Astrocyte (in vitro differentiated cells and primary cell): ENCODE data around the gene RILP. TPM values are rescaled to one million over a fixed set of nuclear protein-coding genes. Genes with fewer than 3 reads are reported as not detected.

Experiments
- DNase-seq: peaks from one replicate; pipeline ENCODE4 v3.0.0-alpha.2; 2010; ENCODE audit warnings: low read depth
- FAIRE-seq: peaks from 2 replicates; lab custom pipeline; 2011; peaks lifted over from hg19 to GRCh38; lab: Jason Lieb, UNC
- H2AFZ ChIP-seq: 2 replicates; pipeline ENCODE4 v1.6.0; 2012; ENCODE audit warnings: low read depth, low read length, inconsistent platforms
- H3K27ac ChIP-seq: 2 replicates; pipeline ENCODE4 v1.5.1; 2011; ENCODE audit warnings: low read depth, low read length, inconsistent platforms
- H3K27me3 ChIP-seq: 2 replicates; pipeline ENCODE4 v1.6.0; 2011; ENCODE audit warnings: low read length, inconsistent platforms; ENCODE audit not compliant: insufficient read depth
- H3K36me3 ChIP-seq: 2 replicates; pipeline ENCODE4 v1.5.1; 2011; ENCODE audit warnings: low read length, inconsistent platforms; ENCODE audit not compliant: insufficient read depth
- H3K4me1 ChIP-seq: 2 replicates; pipeline ENCODE4 v1.5.1; 2011; ENCODE audit warnings: low read length, inconsistent platforms; ENCODE audit not compliant: insufficient read depth
- H3K4me2 ChIP-seq: 2 replicates; pipeline ENCODE4 v1.6.0; 2012; ENCODE audit warnings: low read length, inconsistent platforms
- H3K4me3 ChIP-seq: 2 replicates; pipeline ENCODE4 v1.5.1; 2011; ENCODE audit warnings: low read depth, mild to moderate bottlenecking, low read length, inconsistent platforms; ENCODE audit not compliant: insufficient read depth
- H3K79me2 ChIP-seq: 2 replicates; pipeline ENCODE4 v1.6.0; 2012; ENCODE audit warnings: mild to moderate bottlenecking, low read length, inconsistent platforms; ENCODE audit not compliant: insufficient read depth
- H3K9ac ChIP-seq: 2 replicates; pipeline ENCODE4 v1.6.0; 2012; ENCODE audit warnings: mild to moderate bottlenecking, low read length, inconsistent platforms
- H3K9me3 ChIP-seq: 2 replicates; pipeline ENCODE4 v1.5.1; 2012; ENCODE audit warnings: low read depth, mild to moderate bottlenecking, low read length, inconsistent platforms; ENCODE audit not compliant: insufficient read depth
- H4K20me1 ChIP-seq: 2 replicates; pipeline ENCODE4 v1.6.0; 2012; ENCODE audit warnings: low read length, inconsistent platforms; ENCODE audit not compliant: insufficient read depth
- H3K27ac Mint-ChIP-seq: one replicate; pipeline ENCODE4 v1.8.0; 2021; ENCODE audit warnings: mild to moderate bottlenecking, mixed read lengths; ENCODE audit not compliant: unreplicated experiment
- H3K27me3 Mint-ChIP-seq: one replicate; pipeline ENCODE4 v1.8.0; 2021; ENCODE audit warnings: low read depth, mixed read lengths; ENCODE audit not compliant: unreplicated experiment
- H3K36me3 Mint-ChIP-seq: one replicate; pipeline ENCODE4 v1.8.0; 2021; ENCODE audit warnings: low read depth, mixed read lengths; ENCODE audit not compliant: unreplicated experiment
- H3K4me1 Mint-ChIP-seq: one replicate; pipeline ENCODE4 v1.8.0; 2021; ENCODE audit warnings: low read depth, mixed read lengths; ENCODE audit not compliant: unreplicated experiment
- H3K4me3 Mint-ChIP-seq: one replicate; pipeline ENCODE4 v1.8.0; 2021; ENCODE audit warnings: mild to moderate bottlenecking, moderate library complexity, mixed read lengths; ENCODE audit not compliant: unreplicated experiment
- H3K9me3 Mint-ChIP-seq: one replicate; pipeline ENCODE4 v1.8.0; 2021; ENCODE audit warnings: mild to moderate bottlenecking, mixed read lengths; ENCODE audit not compliant: unreplicated experiment
- EZH2 ChIP-seq: IDR thresholded peaks from 2 replicates; pipeline ENCODE4 v1.6.1; 2012; ENCODE audit warnings: mild to moderate bottlenecking, low read length, inconsistent platforms; ENCODE audit not compliant: insufficient read depth
- total RNA-seq: library from RNA; stranded (reverse); gene quantifications from 2 replicates; pipeline ENCODE4 v1.2.1, GENCODE V29; 2021
- TF ChIP-seq, protein P1 (sequence below): IDR thresholded peaks from 2 replicates; pipeline ENCODE4 v1.5.1; 2011; ENCODE audit warnings: low read depth, mild to moderate bottlenecking, inconsistent platforms, low read length, moderate library complexity; ENCODE audit not compliant: insufficient read depth

Gene RILP
- total RNA-seq, 1 donor from 2014 or later = 7.8 TPM

DNA sequence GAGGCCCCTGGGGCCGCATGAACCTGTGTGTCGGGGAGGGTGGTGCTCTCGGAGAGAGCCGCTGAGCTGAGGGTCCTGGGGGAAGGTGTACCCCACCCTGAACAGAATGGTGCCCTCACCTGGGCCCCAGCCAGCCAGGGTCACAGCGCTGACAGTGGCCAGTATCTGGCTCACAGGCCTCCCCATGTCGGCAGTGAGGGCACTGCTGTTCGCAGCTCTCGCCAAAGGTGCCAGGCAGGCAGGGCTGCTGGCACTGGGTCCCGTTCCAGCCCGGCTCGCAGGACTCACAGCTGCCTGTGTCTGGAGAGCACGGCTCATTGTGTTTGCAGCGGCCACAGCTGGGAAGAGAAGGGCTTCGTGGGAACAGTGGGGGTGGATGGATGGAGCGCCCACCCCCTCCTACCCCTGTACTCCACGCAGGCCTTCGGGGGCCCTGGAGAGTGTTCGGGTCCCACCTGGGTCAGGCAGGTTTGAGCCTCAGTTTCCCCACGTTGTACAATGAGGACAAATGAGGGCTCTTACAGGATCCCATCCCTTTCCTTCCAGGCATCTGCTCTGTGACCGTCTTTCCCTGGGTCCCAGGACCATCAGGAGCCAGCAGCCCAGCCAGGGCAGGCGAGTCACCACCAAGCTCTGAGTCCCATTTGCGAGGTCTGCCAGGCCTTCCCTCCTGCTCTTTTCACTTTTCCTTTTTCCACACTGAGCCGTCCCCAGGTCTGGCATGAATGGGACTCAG lies 9.2 kb downstream of the RILP start:
- Histone ChIP-seq H3K9me3 (no peaks in the 10 kb centered on the region), H2AFZ (no peak overlapping the region), H3K9ac (no peak overlapping the region), H3K4me1 (peaks cover 21% of the 10 kb centered on the region), H4K20me1 (no peaks in the 10 kb centered on the region), H3K4me2 (no peak overlapping the region), H3K36me3 (no peaks in the 10 kb centered on the region), H3K27ac (no peak overlapping the region), H3K79me2 (no peaks in the 10 kb centered on the region), H3K27me3 (no peaks in the 10 kb centered on the region), H3K4me3 (no peak overlapping the region)
- Mint-ChIP-seq H3K27ac (no peak overlapping the region), H3K4me1 (peaks cover 13% of the 10 kb centered on the region), H3K9me3 (no peaks in the 10 kb centered on the region), H3K36me3 (peaks cover 12% of the 10 kb centered on the region), H3K4me3 (no peak overlapping the region), H3K27me3 (peaks cover 4% of the 10 kb centered on the region)
- TF ChIP-seq, protein P1, sequence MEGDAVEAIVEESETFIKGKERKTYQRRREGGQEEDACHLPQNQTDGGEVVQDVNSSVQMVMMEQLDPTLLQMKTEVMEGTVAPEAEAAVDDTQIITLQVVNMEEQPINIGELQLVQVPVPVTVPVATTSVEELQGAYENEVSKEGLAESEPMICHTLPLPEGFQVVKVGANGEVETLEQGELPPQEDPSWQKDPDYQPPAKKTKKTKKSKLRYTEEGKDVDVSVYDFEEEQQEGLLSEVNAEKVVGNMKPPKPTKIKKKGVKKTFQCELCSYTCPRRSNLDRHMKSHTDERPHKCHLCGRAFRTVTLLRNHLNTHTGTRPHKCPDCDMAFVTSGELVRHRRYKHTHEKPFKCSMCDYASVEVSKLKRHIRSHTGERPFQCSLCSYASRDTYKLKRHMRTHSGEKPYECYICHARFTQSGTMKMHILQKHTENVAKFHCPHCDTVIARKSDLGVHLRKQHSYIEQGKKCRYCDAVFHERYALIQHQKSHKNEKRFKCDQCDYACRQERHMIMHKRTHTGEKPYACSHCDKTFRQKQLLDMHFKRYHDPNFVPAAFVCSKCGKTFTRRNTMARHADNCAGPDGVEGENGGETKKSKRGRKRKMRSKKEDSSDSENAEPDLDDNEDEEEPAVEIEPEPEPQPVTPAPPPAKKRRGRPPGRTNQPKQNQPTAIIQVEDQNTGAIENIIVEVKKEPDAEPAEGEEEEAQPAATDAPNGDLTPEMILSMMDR = no peak
- no peak for TF ChIP-seq EZH2
- DNase-seq (no peak), FAIRE-seq (no peak)

DNA sequence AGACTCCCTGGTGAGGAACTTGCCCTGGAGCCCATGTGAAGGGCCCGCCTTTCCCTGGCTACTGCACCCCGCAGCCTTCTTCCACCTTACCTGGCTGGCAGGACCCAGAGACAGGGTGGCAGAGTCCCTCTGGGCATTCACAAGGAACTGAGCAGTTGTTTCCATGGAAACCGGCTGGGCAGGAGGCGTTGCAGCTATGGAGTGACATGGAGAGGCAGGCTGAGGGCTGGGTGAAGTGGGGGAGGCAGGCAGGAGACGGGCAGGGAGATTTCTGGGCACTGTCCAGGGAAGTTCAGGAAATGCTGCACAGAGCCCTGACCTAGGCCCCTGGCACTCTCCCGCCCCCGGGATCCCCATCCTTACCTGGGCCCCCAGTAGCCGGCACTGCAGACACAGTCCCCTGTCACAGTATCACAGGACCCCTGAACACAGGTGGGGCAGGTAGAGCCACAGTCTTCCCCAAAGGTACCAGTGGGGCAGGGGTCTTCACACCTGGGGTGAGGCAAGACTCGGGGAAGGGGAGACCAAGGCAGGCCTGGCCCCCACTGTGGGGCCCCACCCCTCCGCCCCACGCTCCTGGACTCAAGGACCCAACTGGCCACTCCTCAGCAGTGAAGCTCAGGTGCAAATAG lies 10.0 kb downstream of the RILP start:
- no peaks in the 10 kb centered on the region for H3K27me3 ChIP-seq
- H3K4me2 ChIP-seq = no peak overlapping the region
- H3K36me3 ChIP-seq = no peaks in the 10 kb centered on the region
- no peaks in the 10 kb centered on the region for H3K9me3 ChIP-seq
- H3K4me1 ChIP-seq = peaks cover 13% of the 10 kb centered on the region
- Mint-ChIP-seq H3K4me3 (no peak overlapping the region), H3K27ac (no peak overlapping the region), H3K9me3 (no peaks in the 10 kb centered on the region), H3K36me3 (peaks cover 12% of the 10 kb centered on the region), H3K27me3 (peaks cover 4% of the 10 kb centered on the region), H3K4me1 (peaks cover 11% of the 10 kb centered on the region)
- H4K20me1 ChIP-seq = no peaks in the 10 kb centered on the region
- TF ChIP-seq EZH2 = no peak
- TF ChIP-seq, protein P1 = no peak
- no peak overlapping the region for H3K4me3 ChIP-seq
- H3K27ac ChIP-seq = no peak overlapping the region
- H3K9ac ChIP-seq = no peak overlapping the region
- no peak for FAIRE-seq
- no peaks in the 10 kb centered on the region for H3K79me2 ChIP-seq
- H2AFZ ChIP-seq = no peak overlapping the region
- DNase-seq = no peak
